GM12878 (cell line): Measurements from ENCODE around the gene ZNF385C. TPM values are rescaled to one million over a fixed set of nuclear protein-coding genes. Genes with fewer than 3 reads are reported as not detected.

ENCODE experiments used
- ATAC-seq: fragments of 200-7000 bp; cut with Tn5 transposase; 3 replicates; pipeline ENCODE4 v1.9.1; 2020; ENCODE audit warnings: mild to moderate bottlenecking, moderate library complexity
- BruUV-seq: library from RNA; stranded (reverse); fragments of 400-500 nt; replicated peaks from 2 replicates; lab custom pipeline; 2021; lab: Mats Ljungman, UMichigan
- CTCF ChIA-PET: fragments of 300-600 bp; sonication (Branson Sonifier 250); formaldehyde crosslinking; extraction: SDS; loops from one replicate; lab custom pipeline; 2021; ENCODE audit warnings: inconsistent platforms; lab: Yijun Ruan, JAX
- POLR2A ChIA-PET: fragments of 350-600 bp; formaldehyde crosslinking; extraction: SDS; loops from one replicate; lab custom pipeline; 2021; ENCODE audit warnings: inconsistent platforms; lab: Charles Lee
- RAD21 ChIA-PET: fragments of 300-600 bp; sonication (Branson Sonifier 250); formaldehyde crosslinking; loops from one replicate; lab custom pipeline; 2023; ENCODE audit warnings: antibody characterized with exemption; ENCODE audit not compliant: unreplicated experiment; lab: Charles Lee
- SMC1A ChIA-PET: fragments of 300-600 bp; sonication (Branson Sonifier 250); formaldehyde crosslinking; loops from one replicate; lab custom pipeline; 2023; ENCODE audit not compliant: unreplicated experiment, uncharacterized antibody; lab: Charles Lee
- DNase-seq: peaks from one replicate; pipeline ENCODE4 v3.0.0-alpha.2; 2011; ENCODE audit warnings: low read depth, low spot score
- FAIRE-seq: peaks from 3 replicates; lab custom pipeline; 2011; peaks lifted over from hg19 to GRCh38; lab: Jason Lieb, UNC
- H2AFZ ChIP-seq: 2 replicates; pipeline ENCODE4 v1.6.0; 2011; ENCODE audit warnings: low read depth, low read length, control low read depth; ENCODE audit not compliant: control insufficient read depth
- H3K27ac ChIP-seq: 2 replicates; pipeline ENCODE4 v1.5.1; 2011; ENCODE audit warnings: control low read depth; ENCODE audit not compliant: control insufficient read depth, insufficient read depth
- H3K27me3 ChIP-seq, 2 experiments: replicated peaks in 1 of 2; 2 replicates each; pipeline versions ENCODE4 v1.6.0 to v1.6.1; 2011; ENCODE audit warnings: low read length in 1 of 2; ENCODE audit not compliant: control insufficient read depth in 2 of 2, insufficient read depth in 2 of 2
- H3K36me3 ChIP-seq, 2 experiments: 2 replicates each; pipeline ENCODE4 v1.5.1; 2011; ENCODE audit warnings: low read length in 1 of 2; ENCODE audit not compliant: control insufficient read depth in 2 of 2, insufficient read depth in 2 of 2
- H3K4me1 ChIP-seq: 2 replicates; pipeline ENCODE4 v1.6.1; 2011; ENCODE audit warnings: mild to moderate bottlenecking, low read length, moderate library complexity, mixed read lengths; ENCODE audit not compliant: control insufficient read depth, insufficient read depth
- H3K4me2 ChIP-seq: 2 replicates; pipeline ENCODE4 v1.6.0; 2011; ENCODE audit warnings: control low read depth; ENCODE audit not compliant: control insufficient read depth, insufficient read depth
- H3K4me3 ChIP-seq: fragments of 200-600 bp; sonication (generic); 2 replicates; pipeline ENCODE4 v1.5.1; 2016
- H3K79me2 ChIP-seq: 2 replicates; pipeline ENCODE4 v1.6.0; 2011; ENCODE audit warnings: low read length; ENCODE audit not compliant: control insufficient read depth, insufficient read depth
- H3K9ac ChIP-seq: 2 replicates; pipeline ENCODE4 v1.8.0; 2011; ENCODE audit warnings: low read length, control low read depth, mixed read lengths; ENCODE audit not compliant: control insufficient read depth, insufficient read depth
- H3K9me3 ChIP-seq: replicated peaks from 3 replicates; pipeline ENCODE4 v1.5.1; 2011; ENCODE audit warnings: mild to moderate bottlenecking, low read length; ENCODE audit not compliant: control insufficient read depth, insufficient read depth
- H4K20me1 ChIP-seq: 2 replicates; pipeline ENCODE4 v1.6.0; 2011; ENCODE audit not compliant: control insufficient read depth, insufficient read depth
- CBX3 ChIP-seq: fragments of 200-600 bp; sonication (generic); IDR thresholded peaks from 2 replicates; pipeline ENCODE4 v1.6.1; 2016; ENCODE audit warnings: low read depth, borderline replicate concordance
- CREM ChIP-seq: IDR thresholded peaks from 2 replicates; pipeline ENCODE4 v1.6.1; 2014; ENCODE audit warnings: antibody characterized with exemption, low read depth
- FOS ChIP-seq: IDR thresholded peaks from 3 replicates; pipeline ENCODE4 v1.6.1; 2011; ENCODE audit warnings: borderline replicate concordance; ENCODE audit not compliant: insufficient read length; ENCODE audit errors: extremely low read depth
- JUND ChIP-seq: IDR thresholded peaks from 2 replicates; pipeline ENCODE4 v1.6.1; 2012; ENCODE audit warnings: low read depth, mild to moderate bottlenecking, low read length, improper control_type of control experiment, moderate library complexity
- MTA3 ChIP-seq: IDR thresholded peaks from 2 replicates; pipeline ENCODE4 v1.6.1; 2012; ENCODE audit warnings: low read length, inconsistent platforms, borderline replicate concordance
- NBN ChIP-seq: fragments of 450-650 bp; IDR thresholded peaks from 2 replicates; pipeline ENCODE4 v1.6.1; 2016
- RB1 ChIP-seq: fragments of 450-650 bp; formaldehyde crosslinking; IDR thresholded peaks from 2 replicates; pipeline ENCODE4 v1.6.1; 2017; ENCODE audit warnings: mild to moderate bottlenecking, borderline replicate concordance
- SMAD1 ChIP-seq: fragments of 450-650 bp; IDR thresholded peaks from 2 replicates; pipeline ENCODE4 v1.6.1; 2018; ENCODE audit warnings: mild to moderate bottlenecking, low read depth; ENCODE audit not compliant: partially characterized antibody
- SPI1 ChIP-seq: IDR thresholded peaks from 2 replicates; pipeline ENCODE4 v1.6.1; 2011; ENCODE audit warnings: low read depth, mild to moderate bottlenecking, low read length, moderate library complexity, borderline replicate concordance; ENCODE audit not compliant: insufficient read depth
- TCF12 ChIP-seq: IDR thresholded peaks from 2 replicates; pipeline ENCODE4 v1.6.1; 2011; ENCODE audit warnings: low read depth, mild to moderate bottlenecking, low read length
- ZZZ3 ChIP-seq: IDR thresholded peaks from 2 replicates; pipeline ENCODE4 v1.6.1; 2011; ENCODE audit warnings: low read depth; ENCODE audit not compliant: control insufficient read depth, insufficient read length
- in situ Hi-C: fragments of 300-500 bp; cut with MboI; formaldehyde crosslinking; loops from 9 replicates; pipeline ENCODE4 v1.14.3; 2018; ENCODE audit warnings: mixed read lengths
- intact Hi-C: fragments of 100-400 bp; cut with micrococcal nuclease; formaldehyde crosslinking; loops from one replicate; pipeline ENCODE4 v1.14.2; 2022; ENCODE audit not compliant: unreplicated experiment
- polyA plus RNA-seq, 11 experiments: library from polyadenylated mRNA; depleted of rRNA in 4 of 11; unstranded in 6 of 11; stranded (reverse) in 5 of 11; fragments of >200 nt; fragmentation: Nextera tagmentation in 4 of 11; fragmentation: Illumina TruSeq in 1 of 11; extraction: Ambion mirVana in 4 of 11; extraction: Trizol in 1 of 11; gene quantifications; 1 replicate in 1 of 11; 2 replicates in 10 of 11; pipeline versions ENCODE4 v1.2.1 to v1.2.3, GENCODE V29; 2011 to 2016; ENCODE audit warnings: inconsistent platforms in 2 of 11, missing spikeins in 2 of 11, low read depth in 1 of 11
- total RNA-seq, 4 experiments: library from RNA; depleted of rRNA in 3 of 4; stranded (reverse); fragments of >200 nt in 3 of 4; fragmentation: Illumina TruSeq in 1 of 4; extraction: Trizol in 1 of 4; gene quantifications; 2 replicates each; pipeline versions ENCODE4 v1.2.1 to v1.2.3, GENCODE V29; 2013 to 2021
- TF ChIP-seq, protein P1 (sequence below): IDR thresholded peaks from 2 replicates; pipeline ENCODE4 v1.6.1; 2012; ENCODE audit warnings: low read depth, low read length, improper control_type of control experiment
- TF ChIP-seq, protein P2 (sequence below): fragments of 150-350 bp; IDR thresholded peaks from 2 replicates; pipeline ENCODE4 v1.6.1; 2016; ENCODE audit warnings: low read depth, low read length
- TF ChIP-seq, protein P3 (sequence below): fragments of 450-650 bp; IDR thresholded peaks from 2 replicates; pipeline ENCODE4 v1.6.1; 2017; ENCODE audit warnings: mild to moderate bottlenecking, low read depth, inconsistent platforms; ENCODE audit not compliant: poor library complexity, severe bottlenecking

The ZNF385C gene
- total and polyA plus RNA-seq, 10 of the 15 experiments (the other 5 are each of a cell fraction or from before 2014, with no cell fraction given), result 0.06 to 0.20 (median 0.07) TPM; not detected in 5

DNA sequence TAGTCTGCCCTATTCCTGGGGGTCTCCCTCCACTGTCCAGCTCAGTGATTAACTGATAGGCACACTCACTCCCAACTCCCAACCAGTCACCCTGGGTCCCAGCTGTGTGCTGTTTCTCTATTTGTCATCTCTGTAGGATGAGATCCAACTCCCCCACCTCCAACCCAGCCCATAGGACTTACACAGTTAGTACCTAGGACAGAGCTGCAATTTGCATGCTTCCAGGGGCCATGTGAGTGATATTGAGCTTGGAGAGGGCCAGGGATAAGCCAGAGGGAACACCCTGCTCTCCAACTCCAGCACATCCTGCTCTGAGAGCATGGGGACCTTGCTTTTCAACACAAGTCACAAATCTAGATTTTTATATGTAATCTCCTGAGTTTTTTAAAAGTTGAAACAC is 56.7 kb downstream of the ZNF385C start:
- BruUV-seq, result no TSS peak
- no peak overlapping the region for H2AFZ ChIP-seq
- H3K4me3 ChIP-seq, result no peak overlapping the region
- TF ChIP-seq, protein P1, sequence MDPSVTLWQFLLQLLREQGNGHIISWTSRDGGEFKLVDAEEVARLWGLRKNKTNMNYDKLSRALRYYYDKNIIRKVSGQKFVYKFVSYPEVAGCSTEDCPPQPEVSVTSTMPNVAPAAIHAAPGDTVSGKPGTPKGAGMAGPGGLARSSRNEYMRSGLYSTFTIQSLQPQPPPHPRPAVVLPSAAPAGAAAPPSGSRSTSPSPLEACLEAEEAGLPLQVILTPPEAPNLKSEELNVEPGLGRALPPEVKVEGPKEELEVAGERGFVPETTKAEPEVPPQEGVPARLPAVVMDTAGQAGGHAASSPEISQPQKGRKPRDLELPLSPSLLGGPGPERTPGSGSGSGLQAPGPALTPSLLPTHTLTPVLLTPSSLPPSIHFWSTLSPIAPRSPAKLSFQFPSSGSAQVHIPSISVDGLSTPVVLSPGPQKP, result no peak
- TF ChIP-seq, protein P2, sequence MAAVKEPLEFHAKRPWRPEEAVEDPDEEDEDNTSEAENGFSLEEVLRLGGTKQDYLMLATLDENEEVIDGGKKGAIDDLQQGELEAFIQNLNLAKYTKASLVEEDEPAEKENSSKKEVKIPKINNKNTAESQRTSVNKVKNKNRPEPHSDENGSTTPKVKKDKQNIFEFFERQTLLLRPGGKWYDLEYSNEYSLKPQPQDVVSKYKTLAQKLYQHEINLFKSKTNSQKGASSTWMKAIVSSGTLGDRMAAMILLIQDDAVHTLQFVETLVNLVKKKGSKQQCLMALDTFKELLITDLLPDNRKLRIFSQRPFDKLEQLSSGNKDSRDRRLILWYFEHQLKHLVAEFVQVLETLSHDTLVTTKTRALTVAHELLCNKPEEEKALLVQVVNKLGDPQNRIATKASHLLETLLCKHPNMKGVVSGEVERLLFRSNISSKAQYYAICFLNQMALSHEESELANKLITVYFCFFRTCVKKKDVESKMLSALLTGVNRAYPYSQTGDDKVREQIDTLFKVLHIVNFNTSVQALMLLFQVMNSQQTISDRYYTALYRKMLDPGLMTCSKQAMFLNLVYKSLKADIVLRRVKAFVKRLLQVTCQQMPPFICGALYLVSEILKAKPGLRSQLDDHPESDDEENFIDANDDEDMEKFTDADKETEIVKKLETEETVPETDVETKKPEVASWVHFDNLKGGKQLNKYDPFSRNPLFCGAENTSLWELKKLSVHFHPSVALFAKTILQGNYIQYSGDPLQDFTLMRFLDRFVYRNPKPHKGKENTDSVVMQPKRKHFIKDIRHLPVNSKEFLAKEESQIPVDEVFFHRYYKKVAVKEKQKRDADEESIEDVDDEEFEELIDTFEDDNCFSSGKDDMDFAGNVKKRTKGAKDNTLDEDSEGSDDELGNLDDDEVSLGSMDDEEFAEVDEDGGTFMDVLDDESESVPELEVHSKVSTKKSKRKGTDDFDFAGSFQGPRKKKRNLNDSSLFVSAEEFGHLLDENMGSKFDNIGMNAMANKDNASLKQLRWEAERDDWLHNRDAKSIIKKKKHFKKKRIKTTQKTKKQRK, result no peak
- TF ChIP-seq CREM (no peak), TCF12 (no peak), SMAD1 (no peak), ZZZ3 (no peak), RB1 (no peak), JUND (no peak), FOS (no peak), SPI1 (no peak), NBN (no peak), MTA3 (no peak), CBX3 (no peak)
- TF ChIP-seq, protein P3, sequence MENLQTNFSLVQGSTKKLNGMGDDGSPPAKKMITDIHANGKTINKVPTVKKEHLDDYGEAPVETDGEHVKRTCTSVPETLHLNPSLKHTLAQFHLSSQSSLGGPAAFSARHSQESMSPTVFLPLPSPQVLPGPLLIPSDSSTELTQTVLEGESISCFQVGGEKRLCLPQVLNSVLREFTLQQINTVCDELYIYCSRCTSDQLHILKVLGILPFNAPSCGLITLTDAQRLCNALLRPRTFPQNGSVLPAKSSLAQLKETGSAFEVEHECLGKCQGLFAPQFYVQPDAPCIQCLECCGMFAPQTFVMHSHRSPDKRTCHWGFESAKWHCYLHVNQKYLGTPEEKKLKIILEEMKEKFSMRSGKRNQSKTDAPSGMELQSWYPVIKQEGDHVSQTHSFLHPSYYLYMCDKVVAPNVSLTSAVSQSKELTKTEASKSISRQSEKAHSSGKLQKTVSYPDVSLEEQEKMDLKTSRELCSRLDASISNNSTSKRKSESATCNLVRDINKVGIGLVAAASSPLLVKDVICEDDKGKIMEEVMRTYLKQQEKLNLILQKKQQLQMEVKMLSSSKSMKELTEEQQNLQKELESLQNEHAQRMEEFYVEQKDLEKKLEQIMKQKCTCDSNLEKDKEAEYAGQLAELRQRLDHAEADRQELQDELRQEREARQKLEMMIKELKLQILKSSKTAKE, result no peak
- H3K4me2 ChIP-seq, result no peak overlapping the region
- no peak overlapping the region for H3K9ac ChIP-seq
- no peak for FAIRE-seq
- SMC1A ChIA-PET, result interaction anchor here (1.2 to 1.7 kb wide), 2 partner anchors 21 to 74 kb away, joined by 3 to 4 read pairs; partner anchors contain the start of gene NKIRAS2
- no peak overlapping the region for H3K27ac ChIP-seq
- no peaks in the 10 kb centered on the region for H4K20me1 ChIP-seq
- RAD21 ChIA-PET, result interaction anchor here (1.4 kb wide), 1 partner anchor 111 kb away, joined by 4 read pairs; the partner anchor contains the start of gene ODAD4
- in situ Hi-C loops, result no loop called here
- no peaks in the 10 kb centered on the region for H3K9me3 ChIP-seq
- CTCF ChIA-PET, result interaction anchor here (0.7 to 2.0 kb wide), 7 partner anchors 8 to 76 kb away, joined by 3 to 6 read pairs (median 3); no protein-coding TSS in a partner anchor
- no peaks in the 10 kb centered on the region for H3K79me2 ChIP-seq
- no peak for DNase-seq
- H3K36me3 ChIP-seq, result no peaks in the 10 kb centered on the region
- POLR2A ChIA-PET, result interaction anchor here (0.6 to 1.3 kb wide), 3 partner anchors 11 to 38 kb away, joined by 3 read pairs; no protein-coding TSS in a partner anchor
- intact Hi-C loops, result no loop called here
- H3K4me1 ChIP-seq, result peaks cover 8% of the 10 kb centered on the region; the same call in 1 of the 2 replicates
- ATAC-seq, result no peak
- H3K27me3 ChIP-seq, result no peaks in the 10 kb centered on the region
